ENCODE measurements around the gene GPSM1.

DNA sequence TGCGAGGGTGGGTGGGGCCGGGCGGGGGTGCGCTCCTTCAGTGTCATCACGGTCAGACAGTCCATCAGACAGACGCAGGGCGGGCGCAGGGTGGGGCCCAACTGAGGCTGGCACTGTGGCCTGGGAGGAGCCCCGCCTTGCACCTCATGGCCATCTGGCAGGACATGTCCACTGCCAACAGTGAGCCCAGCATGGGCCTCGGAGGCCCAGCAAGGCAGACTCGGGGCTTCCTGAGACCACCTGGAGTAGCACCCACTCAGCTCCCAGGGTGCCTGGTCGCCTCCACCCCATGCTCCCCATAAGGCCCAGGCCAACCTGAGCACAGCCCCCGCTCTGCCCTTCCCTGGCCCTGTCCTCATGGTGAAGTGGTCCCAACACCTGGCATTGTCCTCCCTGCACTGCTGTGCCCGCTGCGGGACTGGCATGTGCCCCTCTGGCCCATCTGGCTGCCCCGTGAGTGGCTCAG lies 8.5 kb upstream of the GPSM1 start:
- no peak for TF ChIP-seq FOXK2 (IDR thresholded peaks at IDR 0.05)
- TF ChIP-seq ELF4 (IDR thresholded peaks at IDR 0.05) = no peak
- no peak for TF ChIP-seq TARDBP (IDR thresholded peaks at IDR 0.05)
- no peak for TF ChIP-seq BHLHE40 (IDR thresholded peaks at IDR 0.05; ENCODE audit: borderline replicate concordance)
- no peak for TF ChIP-seq L3MBTL2 (conservative IDR thresholded peaks at IDR 0.05)
- no peak for TF ChIP-seq SP1 (IDR thresholded peaks at IDR 0.05)
- TF ChIP-seq SUZ12 (IDR thresholded peaks at IDR 0.05) = no peak
- no peak for TF ChIP-seq HDGF (IDR thresholded peaks at IDR 0.05; ENCODE audit: borderline replicate concordance)
- no peak for TF ChIP-seq FOXM1 (IDR thresholded peaks at IDR 0.05; ENCODE audit: borderline replicate concordance)
- TF ChIP-seq ARNT (IDR thresholded peaks at IDR 0.05) = no peak
- TF ChIP-seq FOXA1 (IDR thresholded peaks at IDR 0.05) = no peak
- no peak for TF ChIP-seq ZNF384 (IDR thresholded peaks at IDR 0.05)
- TF ChIP-seq CTBP1 (IDR thresholded peaks at IDR 0.05; ENCODE audit: borderline replicate concordance) = no peak

Data from HEK293T (cell line).